HL-60 (cell line): ENCODE results near the gene SART3.

ENCODE experiments used
- DNase-seq, 2 experiments: peaks; one replicate each; pipeline ENCODE4 v3.0.0-alpha.2; 2010 to 2020; ENCODE audit warnings: low read depth in 1 of 2, low spot score in 1 of 2
- H3K27ac ChIP-seq: fragments of 250-450 bp; sonication (Bioruptor Pico); replicated peaks from 2 replicates; pipeline ENCODE4 v1.5.1; 2020; ENCODE audit warnings: mild to moderate bottlenecking, moderate library complexity
- H3K27me3 ChIP-seq: fragments of 250-450 bp; sonication (Bioruptor Pico); 2 replicates; pipeline ENCODE4 v1.5.1; 2021; ENCODE audit warnings: mild to moderate bottlenecking, moderate library complexity; ENCODE audit not compliant: insufficient read depth, poor library complexity, severe bottlenecking
- H3K4me3 ChIP-seq: replicated peaks from 2 replicates; pipeline ENCODE4 v1.5.1; 2011; ENCODE audit warnings: mild to moderate bottlenecking, control low read depth, low read length; ENCODE audit not compliant: insufficient read depth
- CTCF ChIP-seq: IDR thresholded peaks from one replicate; pipeline ENCODE4 v1.5.1; 2011; ENCODE audit warnings: low read length, control low read depth, inconsistent platforms; ENCODE audit not compliant: insufficient read depth
- GABPA ChIP-seq: IDR thresholded peaks from 2 replicates; pipeline ENCODE4 v1.6.1; 2012; ENCODE audit warnings: low read depth
- POLR2AphosphoS5 ChIP-seq: IDR thresholded peaks from 2 replicates; pipeline ENCODE4 v1.6.1; 2012; ENCODE audit warnings: low read depth
- REST ChIP-seq: IDR thresholded peaks from 2 replicates; pipeline ENCODE4 v1.6.1; 2012; ENCODE audit warnings: low read depth; ENCODE audit not compliant: insufficient replicate concordance
- SPI1 ChIP-seq: IDR thresholded peaks from 2 replicates; pipeline ENCODE4 v1.6.1; 2012; ENCODE audit warnings: low read depth, mild to moderate bottlenecking, borderline replicate concordance

SART3 gene

GRCh38 chr12:108595711-108596647 is 35.0 kb upstream of the SART3 start:
- no peaks in the 10 kb centered on the region for H3K27me3 ChIP-seq
- DNase-seq = no peak
- no peak overlapping the region for H3K27ac ChIP-seq
- no peak overlapping the region for H3K4me3 ChIP-seq
- no peak for TF ChIP-seq CTCF
- no peak for TF ChIP-seq POLR2AphosphoS5
- no peak for TF ChIP-seq GABPA
- TF ChIP-seq SPI1 = no peak
- TF ChIP-seq REST = no peak

GRCh38 chr12:108594960-108595710 is 34.2 kb upstream of the SART3 start:
- no peak for TF ChIP-seq POLR2AphosphoS5
- no peak for TF ChIP-seq CTCF
- no peak for TF ChIP-seq GABPA
- TF ChIP-seq SPI1 = no peak
- no peak for TF ChIP-seq REST
- H3K4me3 ChIP-seq = no peak overlapping the region
- H3K27me3 ChIP-seq = no peaks in the 10 kb centered on the region
- no peak overlapping the region for H3K27ac ChIP-seq
- DNase-seq = no peak

GRCh38 chr12:108594323-108594903 is 33.4 kb upstream of the SART3 start:
- no peak for DNase-seq
- H3K27me3 ChIP-seq = no peaks in the 10 kb centered on the region
- no peak for TF ChIP-seq POLR2AphosphoS5
- TF ChIP-seq SPI1 = no peak
- no peak for TF ChIP-seq CTCF
- no peak for TF ChIP-seq REST
- no peak for TF ChIP-seq GABPA
- no peak overlapping the region for H3K27ac ChIP-seq
- no peak overlapping the region for H3K4me3 ChIP-seq
